A204.1 (cell line): ENCODE results near the gene COL27A1.
"Not testable (repeated sequence)": the region's sequence is repeated elsewhere in the genome, so short reads cannot be mapped to it uniquely, and the experiment has no call there.

ENCODE experiments used
- FAIRE-seq: peaks from 2 replicates; lab custom pipeline; 2012; peaks lifted over from hg19 to GRCh38; lab: Jason Lieb, UNC

The COL27A1 gene

DNA sequence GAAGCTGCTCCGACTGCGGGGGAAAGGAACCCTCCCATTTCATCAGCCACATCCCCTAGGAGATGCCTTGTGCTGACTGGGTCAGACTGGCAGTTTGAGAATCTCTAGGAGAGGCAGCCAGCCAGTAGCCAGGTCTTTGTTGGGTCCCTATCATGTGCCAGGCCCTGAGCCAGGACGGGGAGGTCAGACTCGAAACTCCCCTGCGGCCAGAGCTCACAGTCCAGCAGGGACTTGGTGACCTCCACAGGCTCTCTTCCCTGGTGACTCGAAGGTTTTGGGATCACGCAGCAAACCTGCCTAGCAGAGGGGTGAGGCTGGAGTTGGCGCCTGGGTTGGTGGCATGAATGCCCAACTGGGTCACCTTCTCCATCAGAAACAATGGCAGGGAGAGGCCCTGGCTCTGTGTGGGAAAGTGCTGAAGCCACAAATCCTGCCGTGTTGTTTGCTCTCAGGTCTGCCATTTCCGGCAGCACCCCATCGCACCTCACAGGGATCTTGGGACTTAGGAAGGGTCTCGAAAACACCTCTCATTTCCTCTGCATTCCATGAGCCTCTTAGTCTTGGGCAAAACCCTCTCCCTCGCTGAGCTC, 153.1 kb downstream of the COL27A1 start:
- FAIRE-seq = no peak

DNA sequence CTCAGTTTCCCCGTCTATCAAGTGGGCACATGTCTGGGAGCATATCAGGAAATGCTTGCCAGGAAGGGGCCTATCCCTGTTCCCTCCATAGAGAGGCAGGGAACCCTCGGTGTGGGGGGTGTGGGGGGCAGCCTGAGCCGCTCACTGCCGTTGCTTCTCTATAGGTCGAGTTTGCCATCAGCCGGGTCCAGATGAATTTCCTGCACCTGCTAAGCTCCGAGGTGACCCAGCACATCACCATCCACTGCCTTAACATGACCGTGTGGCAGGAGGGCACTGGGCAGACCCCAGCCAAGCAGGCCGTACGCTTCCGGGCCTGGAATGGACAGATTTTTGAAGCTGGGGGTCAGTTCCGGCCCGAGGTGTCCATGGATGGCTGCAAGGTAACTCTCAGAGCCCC, 153.8 kb downstream of the COL27A1 start:
- no peak for FAIRE-seq

GRCh38 chr9:114310471-114311450, 155.4 kb downstream of the COL27A1 start:
- no peak for FAIRE-seq

- no peak for FAIRE-seq
Measured at GRCh38 chr9:114311571-114312512, 156.5 kb downstream of the COL27A1 start.

- FAIRE-seq = no peak
Measured at GRCh38 chr9:114312513-114312875, 157.2 kb downstream of the COL27A1 start.

DNA sequence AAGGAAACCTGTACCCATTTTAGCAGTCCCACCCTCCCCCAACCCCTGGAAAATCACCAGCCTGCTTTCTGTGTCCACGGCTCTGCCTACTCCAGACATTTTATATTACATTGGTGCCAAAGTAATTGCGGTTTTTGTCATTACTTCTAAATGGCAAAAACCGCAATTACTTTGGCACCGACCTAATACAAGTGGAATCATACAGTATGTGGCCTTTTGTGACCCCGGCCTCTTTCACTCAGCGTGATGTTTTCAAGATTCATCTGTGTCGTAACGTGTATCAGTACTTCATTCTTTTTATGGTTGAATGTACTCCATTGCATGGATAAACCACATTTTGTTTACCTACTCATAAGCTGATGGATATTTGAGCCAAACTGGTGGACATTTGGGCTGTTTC, 157.8 kb downstream of the COL27A1 start:
- FAIRE-seq = no peak

DNA sequence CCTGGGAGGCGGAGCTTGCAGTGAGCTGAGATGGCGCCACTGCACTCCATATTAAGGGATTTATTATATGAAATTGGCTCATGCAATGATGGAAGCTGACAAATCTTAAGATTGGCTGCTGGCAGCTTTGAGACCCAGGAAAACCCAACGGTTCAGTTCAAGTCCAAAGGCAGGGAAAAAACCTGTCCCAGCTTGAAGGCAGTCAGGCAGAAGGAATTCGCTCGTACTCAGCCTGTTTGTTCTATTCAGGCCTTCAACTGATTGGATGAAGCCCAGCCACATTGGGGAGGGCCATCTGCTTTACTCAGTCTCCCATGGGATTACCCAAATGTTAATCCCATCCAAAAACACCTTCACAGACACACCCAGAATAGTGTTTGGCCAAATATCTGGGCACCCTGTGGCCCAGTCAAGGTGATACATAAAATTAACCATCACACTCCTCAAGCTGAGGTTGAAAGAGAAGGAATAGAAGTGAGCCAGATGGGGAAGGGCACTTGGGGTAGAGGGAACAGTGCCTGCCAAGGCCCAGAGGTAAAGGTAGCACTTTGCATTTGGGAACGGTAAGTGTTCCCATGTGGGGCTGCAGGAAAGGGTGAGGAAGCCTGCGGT, 159.0 kb downstream of the COL27A1 start:
- no peak for FAIRE-seq

- no peak for FAIRE-seq
Measured at GRCh38 chr9:114314881-114315722, 159.8 kb downstream of the COL27A1 start.

DNA sequence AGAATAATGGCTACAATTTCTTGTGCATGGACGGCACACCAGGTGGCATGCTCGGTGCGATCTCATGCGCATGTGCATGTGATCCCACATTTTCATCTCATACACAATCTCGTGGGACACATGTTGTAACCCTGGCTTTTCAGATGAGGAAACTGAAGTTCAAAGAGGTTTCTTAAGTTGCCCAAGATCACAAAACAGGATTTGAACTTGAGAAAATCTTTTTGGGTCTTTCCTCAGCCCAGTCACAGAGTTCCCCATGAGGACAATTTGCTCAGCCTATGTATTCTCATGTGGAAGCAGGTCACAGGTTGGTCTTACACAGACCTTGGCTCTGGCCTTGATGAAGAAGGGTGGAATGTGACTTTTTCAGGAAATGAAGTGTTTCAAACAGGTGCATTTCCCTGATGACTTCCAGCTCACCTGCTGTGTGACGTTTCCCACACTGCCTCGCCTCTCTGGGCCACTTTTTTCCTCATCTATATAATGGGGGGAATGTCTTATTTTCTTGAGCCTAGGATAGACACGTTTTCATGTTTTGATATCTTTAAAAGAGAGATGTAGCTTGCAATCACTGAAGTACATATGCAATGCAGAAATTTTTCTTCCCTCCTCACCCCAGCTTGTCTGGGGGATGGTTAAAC, 160.5 kb downstream of the COL27A1 start:
- no peak for FAIRE-seq

DNA sequence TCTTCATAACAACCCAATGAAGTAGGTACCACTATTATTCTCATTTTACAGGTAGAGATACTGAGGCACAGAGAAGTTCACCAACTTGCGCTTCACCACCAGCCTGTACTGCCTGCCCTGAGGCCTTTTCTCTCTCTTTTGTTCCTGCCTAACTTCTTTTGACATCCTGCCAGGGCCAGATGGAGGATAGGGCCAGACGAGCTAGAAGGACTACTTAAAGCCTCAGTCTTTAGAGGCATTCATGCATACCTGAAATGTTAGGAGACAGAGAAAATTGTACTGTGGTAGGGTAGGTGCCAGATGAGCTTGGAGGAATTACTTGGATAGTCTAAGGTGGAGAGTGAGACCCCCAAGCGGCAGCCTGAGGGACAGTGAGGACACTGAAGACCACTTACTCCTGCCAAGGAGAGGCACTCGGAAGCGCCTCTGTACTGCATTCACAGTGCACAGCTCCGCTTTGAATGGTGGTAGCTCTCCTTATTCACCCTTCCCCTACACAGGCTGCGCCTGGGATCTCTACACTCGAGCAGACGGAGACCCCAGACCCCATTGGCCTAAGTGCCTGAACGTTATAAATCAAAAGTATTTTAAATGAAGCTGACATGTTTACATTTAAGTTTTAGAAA, 161.4 kb downstream of the COL27A1 start:
- FAIRE-seq = no peak

DNA sequence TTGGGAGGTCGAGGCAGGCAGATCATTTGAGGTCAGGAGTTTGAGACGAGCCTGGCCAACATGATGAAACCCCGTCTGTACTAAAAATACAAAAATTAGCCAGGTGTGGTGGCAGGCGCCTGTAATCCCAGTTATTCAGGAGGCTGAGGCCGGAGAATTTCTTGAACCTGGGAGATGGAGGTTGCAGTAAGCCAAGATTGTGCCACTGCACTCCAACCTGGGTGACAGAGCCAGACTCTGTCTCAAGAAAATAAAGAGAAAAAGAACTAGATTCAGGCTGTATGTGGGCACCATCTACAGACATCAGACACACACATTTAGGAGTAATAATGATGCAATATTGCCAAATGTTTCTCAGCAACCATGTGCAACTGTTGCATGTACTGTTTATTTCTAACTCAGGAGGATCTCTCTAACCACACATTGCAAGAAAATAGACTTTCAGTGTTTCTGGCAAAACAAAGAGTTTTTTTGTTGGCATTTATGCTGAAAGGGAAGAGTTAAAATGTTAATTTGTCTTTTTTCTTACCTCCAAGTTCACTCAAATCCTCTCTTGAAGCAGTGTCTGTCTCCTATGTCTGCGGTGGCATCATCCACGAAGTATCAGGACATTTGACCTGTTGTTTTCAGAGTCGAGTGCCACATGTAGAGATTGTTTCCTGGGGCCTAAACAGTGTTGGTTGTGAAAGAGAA, 162.5 kb downstream of the COL27A1 start:
- no peak for FAIRE-seq

DNA sequence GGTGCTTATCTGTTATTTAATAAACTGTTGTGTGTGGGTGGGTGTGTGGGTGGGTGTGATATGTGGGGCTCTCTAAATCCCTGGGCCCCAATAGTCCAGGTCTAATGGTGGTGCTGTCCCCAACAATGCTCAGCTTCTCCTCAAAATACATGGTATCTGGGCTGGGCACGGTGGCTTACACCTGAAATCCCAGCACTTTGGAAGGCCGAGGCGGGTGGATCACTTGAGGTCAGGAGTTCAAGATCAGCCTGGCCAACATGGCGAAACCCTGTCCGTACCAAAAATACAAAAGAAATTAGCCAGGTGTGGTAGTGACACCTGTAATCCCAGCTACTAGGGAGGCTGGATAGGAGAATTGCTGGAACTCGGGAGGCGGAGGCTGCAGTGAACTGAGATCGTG, 163.1 kb downstream of the COL27A1 start:
- no peak for FAIRE-seq

DNA sequence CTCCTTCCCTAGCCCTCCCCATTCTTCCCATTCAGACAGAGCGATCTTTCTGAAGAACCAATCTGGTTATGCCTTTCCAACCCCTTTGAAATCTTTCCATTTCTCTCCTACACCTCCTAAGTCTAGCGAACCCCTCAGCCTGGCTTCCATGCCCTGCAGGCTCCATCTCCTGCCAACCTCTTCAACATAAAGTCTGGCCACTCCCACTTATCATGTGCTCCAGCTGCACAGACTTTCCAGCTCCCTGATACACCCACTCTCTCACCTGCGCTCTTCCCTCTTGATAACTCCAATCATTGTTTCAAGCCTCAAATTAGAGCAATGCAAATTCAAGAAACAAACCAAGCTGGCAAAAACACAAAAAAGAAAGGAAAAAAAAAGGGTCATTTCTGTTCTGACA, 163.8 kb downstream of the COL27A1 start:
- no peak for FAIRE-seq

GRCh38 chr9:114320710-114321109, 165.4 kb downstream of the COL27A1 start:
- not testable (repeated sequence) for FAIRE-seq

- no peak for FAIRE-seq
Measured at GRCh38 chr9:114321759-114322158, 166.4 kb downstream of the COL27A1 start.

- FAIRE-seq = not testable (repeated sequence)
Measured at GRCh38 chr9:114322160-114322818, 167.0 kb downstream of the COL27A1 start.

DNA sequence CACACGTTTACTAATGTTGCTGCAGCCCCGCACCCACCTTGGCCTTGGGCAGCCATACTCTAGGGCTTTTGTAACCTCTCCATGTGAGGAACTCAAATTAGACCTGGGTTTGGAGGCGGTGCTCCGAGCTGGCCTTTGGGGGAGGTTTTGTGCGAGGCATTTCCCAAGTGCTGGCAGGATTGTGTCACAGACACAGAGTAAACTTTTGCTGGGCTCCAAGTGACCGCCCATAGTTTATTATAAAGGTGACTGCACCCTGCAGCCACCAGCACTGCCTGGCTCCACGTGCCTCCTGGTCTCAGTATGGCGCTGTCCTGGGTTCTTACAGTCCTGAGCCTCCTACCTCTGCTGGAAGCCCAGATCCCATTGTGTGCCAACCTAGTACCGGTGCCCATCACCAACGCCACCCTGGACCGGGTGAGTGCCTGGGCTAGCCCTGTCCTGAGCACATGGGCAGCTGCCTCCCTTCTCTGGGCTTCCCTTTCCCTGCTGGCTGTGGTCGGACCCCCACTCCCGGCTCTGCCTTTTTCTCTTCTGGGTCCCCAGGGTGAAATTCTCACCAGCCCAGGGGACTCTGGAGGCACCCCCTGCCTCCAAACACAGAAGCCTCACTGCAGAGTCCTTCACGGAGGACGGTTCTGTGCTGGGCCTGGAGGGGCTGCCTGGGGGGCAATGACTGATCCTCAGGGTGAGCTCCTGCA, 167.6 kb downstream of the COL27A1 start, which contains the start of gene ORM1:
Gene ORM1, plus strand, starts transcription at position 268 of the 701 bp plus-strand sequence. Its CDS starts 36 bp downstream, at position 304.
- FAIRE-seq = not testable (repeated sequence)

GRCh38 chr9:114323849-114324248, 168.5 kb downstream of the COL27A1 start:
- not testable (repeated sequence) for FAIRE-seq
